ENCODE results near the gene ZDHHC8.

ZDHHC8 gene

DNA sequence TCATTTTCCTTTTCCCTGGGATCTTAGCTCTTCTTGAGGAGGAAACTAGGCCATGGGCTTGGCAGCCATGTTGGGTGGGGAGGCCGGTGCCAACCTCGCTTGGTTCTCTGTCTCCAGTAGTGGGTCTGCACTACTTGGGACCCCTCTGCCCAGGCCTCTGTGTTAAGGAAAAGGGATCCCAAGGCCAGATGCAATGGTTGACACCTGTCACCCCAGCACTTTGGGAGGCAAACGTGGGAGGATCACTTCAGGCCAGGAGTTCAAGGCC, 1.9 kb upstream of the ZDHHC8 start:
- DNase-seq (ENCODE audit: low read depth in 2 of 2) = no peak

GRCh38 chr22:20130319-20130718, 1.3 kb upstream of the ZDHHC8 start:
- no peak for DNase-seq (ENCODE audit: low read depth in 2 of 2)

DNA sequence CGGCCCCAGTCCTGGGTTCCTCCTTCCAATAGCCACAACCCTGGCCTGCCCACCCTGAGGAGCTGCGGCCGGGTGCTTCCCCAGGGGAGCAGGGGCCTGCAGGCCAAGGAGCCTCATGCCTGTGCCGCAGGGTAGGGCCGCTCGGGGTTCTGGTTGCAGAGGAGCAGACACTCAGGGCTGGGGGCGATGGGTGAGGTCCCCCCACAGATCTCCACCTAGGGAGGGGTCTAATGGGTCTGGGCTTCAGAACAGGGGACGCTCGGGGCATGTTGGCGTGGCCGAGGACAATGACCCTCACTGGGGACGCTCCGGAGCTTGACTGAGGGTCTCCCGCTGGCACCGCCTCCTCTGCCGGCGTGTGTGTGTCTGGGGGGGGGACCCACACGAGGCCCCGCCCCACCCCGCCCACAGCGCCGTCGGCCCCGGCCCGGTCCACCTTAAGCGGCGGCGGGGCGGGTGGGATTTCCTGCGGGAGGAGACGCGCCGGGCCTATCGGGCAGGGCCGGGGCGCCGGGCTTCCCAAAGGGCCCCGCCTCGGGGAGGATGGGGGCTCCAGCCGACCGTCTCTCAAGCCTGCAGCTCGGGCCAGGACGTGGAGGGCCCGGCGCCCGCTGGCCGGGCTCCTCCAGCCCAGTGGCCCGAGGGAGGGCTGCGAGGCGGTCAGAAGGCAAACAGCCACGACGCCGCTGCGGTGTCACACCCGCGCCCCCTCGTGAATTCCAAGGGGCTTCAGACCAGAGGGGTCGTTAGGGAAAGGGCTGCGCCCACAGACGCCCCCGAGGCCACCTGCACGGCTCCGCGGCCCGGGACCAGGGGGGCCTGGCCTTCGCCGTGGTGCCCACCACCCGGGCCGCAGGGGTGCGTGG, 640 bp upstream of the ZDHHC8 start:
- DNase-seq (ENCODE audit: low read depth in 2 of 2) = peak in 1 of 2 donors; percentile 61

GRCh38 chr22:20131859-20132685, 468 bp downstream of the ZDHHC8 start:
- no peak for DNase-seq (ENCODE audit: low read depth in 2 of 2)

DNA sequence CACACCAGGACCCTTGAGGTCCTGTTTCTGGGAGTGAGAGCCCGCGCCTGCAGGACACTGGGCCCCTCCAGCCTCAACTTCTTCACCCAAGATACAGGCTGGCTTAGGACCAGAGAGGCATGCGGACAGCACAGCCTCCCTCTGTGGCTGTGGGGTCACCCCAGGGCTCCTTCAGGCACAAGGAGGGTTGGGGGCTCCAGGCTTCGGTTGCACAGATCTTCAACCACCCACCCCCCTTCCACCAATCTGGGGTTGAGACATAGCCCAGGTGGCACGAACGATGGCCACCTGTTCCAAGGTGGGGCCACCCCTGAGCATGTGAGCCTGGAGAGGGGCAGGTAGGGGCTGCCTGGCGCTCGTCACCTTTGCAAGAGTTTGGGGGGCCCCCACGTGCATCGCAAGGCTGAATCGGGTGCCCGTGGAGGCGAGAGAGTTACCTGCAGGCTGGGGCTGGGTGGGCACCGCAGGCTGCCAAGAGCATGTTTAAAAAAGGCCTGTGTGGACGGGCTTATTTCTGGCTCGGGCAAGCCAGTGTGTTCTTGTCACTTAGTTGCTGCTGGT, 1.2 kb downstream of the ZDHHC8 start:
- DNase-seq (ENCODE audit: low read depth in 2 of 2) = no peak

DNA sequence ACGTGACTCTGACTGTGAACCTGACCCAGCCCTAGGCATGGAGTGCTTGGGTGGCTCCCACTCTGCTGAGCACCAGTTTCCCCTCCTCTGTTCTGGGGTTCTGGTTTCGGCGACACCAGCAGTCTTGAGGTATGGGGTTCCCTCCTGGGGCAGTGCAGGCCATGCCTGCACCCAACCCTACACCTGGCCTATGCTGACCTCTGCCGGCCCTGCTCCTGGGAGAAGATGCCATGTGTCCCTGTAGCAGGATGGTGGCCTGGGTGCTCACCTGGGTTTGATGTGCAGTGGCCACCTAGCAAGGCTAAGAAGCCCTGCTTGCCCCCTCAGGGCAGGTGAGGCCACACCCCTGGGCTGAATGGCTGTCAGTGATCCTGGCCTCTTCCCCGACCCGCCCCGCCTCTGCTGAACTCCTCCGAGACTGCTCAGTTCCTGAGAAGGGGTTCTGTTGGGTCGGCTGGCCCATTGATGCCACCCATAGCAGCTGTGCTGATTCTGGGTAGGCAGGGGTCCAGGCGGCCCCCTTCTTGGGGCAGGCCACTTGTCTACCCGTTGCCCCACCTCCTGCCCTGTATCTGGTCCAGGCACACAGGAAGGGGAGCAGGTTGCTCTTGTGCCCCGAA, 2.4 kb downstream of the ZDHHC8 start:
- DNase-seq (ENCODE audit: low read depth in 2 of 2) = no peak

DNA sequence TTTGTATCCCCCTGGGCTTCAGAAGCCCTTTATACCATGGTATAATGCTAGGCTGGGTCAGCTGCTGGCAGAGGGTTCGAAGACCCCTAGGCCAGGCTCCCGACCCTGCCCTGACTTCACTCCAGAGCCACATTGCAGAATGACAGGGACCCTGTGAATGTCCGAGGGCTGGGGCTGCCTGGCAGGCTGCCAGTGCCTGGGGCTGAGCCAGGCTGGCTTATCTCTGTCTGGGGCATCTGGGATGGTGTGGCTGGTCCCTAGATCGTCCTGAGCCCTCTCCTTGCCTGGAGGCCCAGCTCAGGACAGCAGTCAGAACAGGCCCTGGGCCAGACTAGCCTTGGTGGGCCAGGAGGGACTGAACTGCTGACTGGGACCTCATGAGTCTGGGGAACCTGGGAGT, 3.7 kb downstream of the ZDHHC8 start:
- DNase-seq (ENCODE audit: low read depth in 2 of 2) = no peak

- no peak for DNase-seq (ENCODE audit: low read depth in 2 of 2)
Measured at GRCh38 chr22:20135806-20136602, 4.4 kb downstream of the ZDHHC8 start.

DNA sequence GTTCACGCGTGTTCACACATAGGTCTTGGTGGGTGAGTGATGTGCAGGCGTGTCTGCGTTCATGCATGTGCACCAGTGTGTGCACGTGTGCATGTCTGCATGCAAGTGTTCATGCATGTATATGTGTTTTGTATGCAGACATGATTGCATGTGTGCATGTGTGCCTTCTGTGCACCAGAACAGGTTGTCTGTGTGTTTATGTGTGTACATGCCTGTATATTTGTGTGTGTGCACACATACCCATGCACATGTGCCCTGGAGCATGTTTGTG, 4.9 kb downstream of the ZDHHC8 start:
- DNase-seq (ENCODE audit: low read depth in 2 of 2) = no peak

- DNase-seq (ENCODE audit: low read depth in 2 of 2) = no peak
Measured at GRCh38 chr22:20137113-20137512, 5.5 kb downstream of the ZDHHC8 start.

DNA sequence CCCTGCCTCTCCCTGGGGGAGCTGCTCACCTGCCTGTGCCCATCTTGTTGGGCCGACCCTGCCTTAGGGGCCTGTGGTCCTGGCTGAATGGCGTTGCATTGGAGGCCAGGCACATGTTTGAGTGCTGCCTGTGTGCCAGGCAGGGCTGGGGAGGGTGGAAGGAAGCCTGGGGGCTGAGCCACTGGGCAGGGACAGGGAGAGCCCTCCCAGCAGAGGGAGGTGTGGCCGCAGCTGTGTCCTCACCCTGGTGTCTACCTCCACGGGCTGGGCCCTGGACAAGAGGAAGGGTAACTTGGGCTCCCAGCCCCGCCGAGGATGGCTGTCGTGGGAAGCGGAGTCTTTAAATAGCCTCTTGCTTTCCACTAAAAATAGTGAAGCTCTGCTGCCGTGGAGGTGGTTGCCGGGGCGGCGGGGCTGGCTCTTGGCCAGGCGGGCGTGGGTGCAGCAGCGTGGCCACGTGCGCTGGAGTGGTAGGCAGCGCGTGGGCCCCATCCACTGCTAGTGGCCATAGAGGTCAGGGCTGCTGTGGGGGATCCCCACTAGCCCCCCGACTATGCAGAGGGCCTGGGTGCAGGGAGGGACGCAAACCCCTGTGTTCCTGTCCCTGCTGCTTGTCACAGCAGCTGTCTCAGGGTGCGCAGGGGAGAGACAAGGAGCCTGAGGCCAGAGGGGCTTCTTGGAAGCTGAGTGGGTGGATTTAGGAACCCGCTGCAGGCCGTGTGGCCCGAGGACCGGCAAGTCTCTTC, 6.2 kb downstream of the ZDHHC8 start:
- no peak for DNase-seq (ENCODE audit: low read depth in 2 of 2)

GRCh38 chr22:20138417-20138738, 6.8 kb downstream of the ZDHHC8 start:
- no peak for DNase-seq (ENCODE audit: low read depth in 2 of 2)

GRCh38 chr22:20138868-20139267, 7.3 kb downstream of the ZDHHC8 start:
- no peak for DNase-seq (ENCODE audit: low read depth in 2 of 2)

DNA sequence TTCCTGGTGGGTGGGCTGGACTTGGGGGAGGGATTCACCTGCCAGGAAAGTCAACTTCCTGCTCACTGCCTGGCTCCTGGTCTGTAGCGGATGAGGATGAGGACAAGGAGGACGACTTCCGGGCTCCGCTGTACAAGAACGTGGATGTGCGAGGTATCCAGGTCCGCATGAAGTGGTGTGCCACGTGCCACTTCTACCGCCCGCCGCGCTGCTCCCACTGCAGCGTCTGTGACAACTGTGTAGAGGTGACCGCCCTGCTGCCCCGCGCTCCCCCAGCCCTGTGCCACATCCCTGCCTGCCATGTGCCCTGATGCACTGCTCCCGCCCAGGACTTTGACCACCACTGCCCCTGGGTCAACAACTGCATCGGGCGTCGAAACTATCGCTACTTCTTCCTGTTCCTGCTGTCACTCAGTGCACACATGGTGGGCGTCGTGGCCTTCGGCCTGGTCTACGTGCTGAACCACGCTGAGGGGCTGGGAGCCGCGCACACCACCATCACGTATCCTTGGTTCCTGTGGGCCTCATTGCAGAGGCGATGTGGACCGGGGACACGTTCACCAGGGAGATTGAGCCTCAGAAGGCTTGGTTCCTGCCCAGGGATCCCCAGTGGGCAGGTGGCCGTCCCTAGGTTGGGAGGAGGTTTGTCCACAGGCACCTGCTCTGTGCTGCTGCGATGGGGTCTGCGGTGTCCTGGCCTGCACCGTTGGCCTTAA, 7.9 kb downstream of the ZDHHC8 start:
- DNase-seq (ENCODE audit: low read depth in 2 of 2) = no peak

- no peak for DNase-seq (ENCODE audit: low read depth in 2 of 2)
Measured at GRCh38 chr22:20140107-20140445, 8.5 kb downstream of the ZDHHC8 start.

DNA sequence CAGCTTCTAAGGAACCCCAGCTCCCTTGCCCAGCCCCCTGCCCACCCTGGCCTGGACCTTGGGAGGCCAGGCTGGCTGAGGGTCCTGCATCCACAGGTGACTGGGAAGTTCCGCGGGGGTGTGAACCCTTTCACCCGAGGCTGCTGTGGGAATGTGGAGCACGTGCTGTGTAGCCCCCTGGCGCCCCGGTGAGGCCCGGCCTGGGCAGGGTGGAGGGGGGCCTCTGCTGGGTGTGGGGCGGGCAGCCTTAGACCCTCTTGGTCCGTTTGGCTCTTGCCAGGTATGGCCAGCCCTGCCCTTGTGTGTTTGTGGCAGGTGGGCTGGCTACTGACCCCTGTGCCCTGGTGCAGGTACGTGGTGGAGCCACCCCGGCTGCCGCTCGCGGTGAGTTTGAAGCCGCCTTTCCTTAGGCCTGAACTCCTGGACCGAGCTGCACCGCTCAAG, 8.9 kb downstream of the ZDHHC8 start:
- DNase-seq (ENCODE audit: low read depth in 2 of 2) = no peak

DNA sequence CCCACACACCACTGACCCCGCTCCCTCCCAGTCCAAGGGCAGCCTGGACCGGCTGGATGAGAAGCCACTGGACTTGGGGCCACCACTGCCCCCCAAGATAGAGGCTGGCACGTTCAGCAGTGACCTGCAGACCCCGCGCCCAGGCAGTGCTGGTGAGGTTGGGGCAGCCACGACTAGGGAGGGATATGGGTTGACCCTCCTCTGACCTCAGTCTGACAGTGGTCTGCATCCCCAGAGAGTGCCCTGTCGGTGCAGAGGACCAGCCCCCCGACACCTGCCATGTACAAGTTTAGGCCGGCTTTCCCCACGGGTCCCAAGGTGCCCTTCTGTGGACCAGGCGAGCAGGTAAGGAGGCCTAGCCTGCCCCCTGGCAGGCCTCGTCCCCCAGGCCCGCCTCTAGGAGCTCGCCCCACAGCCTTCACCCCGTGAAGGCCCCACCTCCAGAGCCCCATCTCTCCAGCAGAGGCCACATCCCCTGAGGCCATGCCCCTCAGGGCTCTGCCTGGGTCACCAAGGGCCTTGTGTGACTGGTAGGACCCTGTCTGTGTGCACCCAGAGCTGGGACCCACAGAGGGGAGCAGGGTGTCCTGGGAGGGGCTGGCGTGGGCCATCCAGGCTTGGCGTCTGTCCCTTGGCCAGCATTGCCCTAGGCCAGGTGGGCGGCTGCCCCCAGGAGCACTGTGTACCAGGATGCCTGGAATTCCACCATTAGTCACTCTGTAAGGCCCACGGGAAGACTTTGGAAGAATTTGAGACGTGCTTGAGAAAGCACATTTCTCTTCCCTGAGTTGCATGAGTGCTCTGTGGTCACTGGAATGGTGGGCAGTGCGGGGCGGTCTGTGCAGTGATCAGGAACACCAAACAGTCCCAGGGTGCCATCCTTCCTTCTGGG, 9.8 kb downstream of the ZDHHC8 start:
- DNase-seq (ENCODE audit: low read depth in 2 of 2) = no peak

DNA sequence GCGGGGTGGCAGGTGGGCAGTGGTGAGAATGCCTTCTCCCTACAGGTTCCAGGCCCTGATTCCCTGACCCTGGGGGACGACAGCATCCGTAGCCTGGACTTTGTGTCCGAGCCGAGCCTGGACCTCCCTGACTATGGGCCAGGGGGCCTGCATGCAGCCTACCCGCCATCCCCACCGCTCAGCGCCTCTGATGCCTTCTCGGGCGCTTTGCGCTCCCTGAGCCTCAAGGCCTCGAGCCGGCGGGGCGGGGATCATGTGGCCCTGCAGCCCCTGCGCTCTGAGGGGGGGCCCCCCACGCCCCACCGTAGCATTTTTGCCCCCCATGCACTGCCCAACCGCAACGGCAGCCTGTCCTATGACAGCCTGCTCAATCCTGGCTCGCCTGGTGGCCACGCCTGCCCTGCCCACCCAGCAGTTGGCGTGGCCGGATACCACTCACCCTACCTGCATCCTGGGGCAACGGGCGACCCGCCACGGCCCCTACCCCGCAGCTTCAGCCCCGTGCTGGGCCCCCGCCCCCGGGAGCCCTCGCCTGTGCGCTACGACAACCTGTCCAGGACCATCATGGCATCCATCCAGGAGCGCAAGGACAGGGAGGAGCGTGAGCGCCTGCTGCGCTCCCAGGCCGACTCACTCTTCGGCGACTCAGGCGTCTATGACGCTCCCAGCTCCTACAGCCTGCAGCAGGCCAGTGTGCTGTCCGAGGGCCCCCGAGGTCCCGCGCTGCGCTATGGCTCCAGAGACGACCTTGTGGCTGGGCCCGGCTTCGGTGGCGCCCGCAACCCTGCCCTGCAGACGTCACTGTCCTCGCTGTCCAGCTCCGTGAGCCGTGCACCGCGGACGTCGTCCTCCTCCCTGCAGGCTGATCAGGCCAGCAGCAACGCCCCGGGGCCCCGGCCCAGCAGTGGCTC, 11.4 kb downstream of the ZDHHC8 start:
- no peak for DNase-seq (ENCODE audit: low read depth in 2 of 2)
